GM21381 (cell line): ENCODE results near the gene GRAMD1A.

Experiments used
- ATAC-seq: cut with Tn5 transposase; IDR thresholded peaks from one replicate; pipeline ENCODE4 v1.9.1; 2021; ENCODE audit warnings: mild to moderate bottlenecking, moderate library complexity; ENCODE audit not compliant: unreplicated experiment

The GRAMD1A gene

GRCh38 chr19:35069696-35070095, 69.6 kb downstream of the GRAMD1A start:
- no peak for ATAC-seq

GRCh38 chr19:35070471-35070870, 70.3 kb downstream of the GRAMD1A start:
- ATAC-seq = no peak

GRCh38 chr19:35073516-35073915, 73.4 kb downstream of the GRAMD1A start:
- no peak for ATAC-seq

- no peak for ATAC-seq
These were observed 73.8 kb downstream of the GRAMD1A start for GRCh38 chr19:35073941-35074340.

GRCh38 chr19:35074426-35075201, 74.5 kb downstream of the GRAMD1A start:
- no peak for ATAC-seq

- ATAC-seq = no peak
These were observed 75.3 kb downstream of the GRAMD1A start for GRCh38 chr19:35075202-35076025.

GRCh38 chr19:35076026-35076370, 75.9 kb downstream of the GRAMD1A start:
- no peak for ATAC-seq
